ENCODE data around the gene RRP1.

- TF ChIP-seq ZNF274 (IDR thresholded peaks at IDR 0.05; ENCODE audit: low read depth, low read length) (no peak), SUZ12 (IDR thresholded peaks at IDR 0.05; ENCODE audit: extremely low read depth, insufficient read depth, insufficient read length) (no peak), YY1 (IDR thresholded peaks at IDR 0.05; ENCODE audit: insufficient read depth, insufficient read length) (no peak)
Measured at GRCh38 chr21:43834146-43834905, 44.9 kb downstream of the RRP1 start.
